VCaP (cell line): ENCODE data around the gene SORT1.

Source experiments
- H3K27ac ChIP-seq: fragments of 450-650 bp; 2 replicates; pipeline ENCODE4 v1.5.1; 2017
- CTCF ChIP-seq: fragments of 450-650 bp; conservative IDR thresholded peaks from 2 replicates; pipeline ENCODE4 v1.5.1; 2017; ENCODE audit warnings: mild to moderate bottlenecking, moderate library complexity

SORT1 gene

DNA sequence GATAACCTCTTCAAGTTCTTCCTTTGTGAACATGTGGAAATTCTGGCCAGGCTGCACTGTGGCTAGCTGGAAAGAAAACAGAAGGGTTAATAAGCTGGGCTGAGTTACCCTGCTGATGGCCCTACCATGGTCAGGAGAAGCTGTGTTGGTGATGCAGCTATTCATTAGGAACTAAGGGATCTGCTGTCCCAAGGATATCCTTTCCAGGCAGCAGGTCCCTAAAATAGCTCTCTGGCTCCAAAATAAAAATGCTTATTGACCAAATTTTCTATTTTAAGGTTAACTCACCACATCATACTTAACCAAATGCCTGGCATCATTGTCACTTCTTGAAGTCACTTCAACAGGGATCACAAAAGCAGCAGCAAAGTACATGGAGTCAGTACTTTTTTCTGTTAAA is 4.3 kb upstream of the SORT1 start:
- no peak for TF ChIP-seq CTCF
- H3K27ac ChIP-seq = no peak overlapping the region

- no peak for TF ChIP-seq CTCF
- no peak overlapping the region for H3K27ac ChIP-seq
Observed at GRCh38 chr1:109400035-109400655, 2.4 kb upstream of the SORT1 start.

GRCh38 chr1:109399326-109399957 is 1.7 kb upstream of the SORT1 start:
- H3K27ac ChIP-seq = peak overlapping the region; percentile 69
- TF ChIP-seq CTCF = peak; percentile 69

DNA sequence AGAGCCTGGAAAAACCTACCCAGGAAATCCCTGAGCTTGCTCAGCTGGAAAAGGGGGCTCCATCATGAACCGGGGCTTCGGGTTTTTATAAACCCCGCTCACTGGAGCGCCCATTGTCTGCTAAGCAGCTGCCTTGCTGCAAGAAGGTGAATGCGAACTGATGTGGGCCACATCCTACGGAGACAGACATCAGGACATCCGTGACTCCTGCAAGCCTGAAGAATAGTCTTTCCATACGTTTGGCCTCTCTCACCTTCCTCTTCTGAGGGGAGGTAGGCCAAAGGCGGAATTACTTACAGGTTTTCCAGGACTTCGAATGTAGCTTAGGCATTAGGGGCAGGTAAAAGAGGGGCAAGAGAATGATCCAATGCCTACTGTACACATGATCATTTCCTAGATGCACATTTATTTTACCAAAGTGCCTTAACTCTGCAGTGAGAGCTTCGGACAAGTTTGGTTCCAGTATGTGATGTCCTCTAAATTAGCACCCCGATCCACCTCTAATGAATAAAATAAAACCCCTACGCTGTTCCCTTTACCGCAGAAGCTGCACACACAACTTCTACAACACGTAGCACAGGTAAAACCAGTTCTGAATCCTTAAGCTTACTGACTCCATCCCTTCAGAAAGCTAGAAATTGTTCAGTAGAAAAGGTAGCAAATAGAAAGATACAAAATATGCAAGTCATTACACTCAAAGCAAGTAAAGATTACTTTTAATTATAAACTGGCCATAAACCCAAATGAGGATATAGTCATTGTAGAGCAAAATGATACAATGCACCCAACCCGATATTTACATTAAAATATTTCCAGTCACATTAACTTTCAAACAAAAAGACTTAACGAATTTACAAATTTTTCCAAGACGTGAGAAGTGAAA is 866 bp upstream of the SORT1 start:
- peak overlapping the region; percentile 69 for H3K27ac ChIP-seq

GRCh38 chr1:109396871-109397580 is 692 bp downstream of the SORT1 start:
- H3K27ac ChIP-seq = peak overlapping the region; percentile 69

More for the DNA sequence above, 866 bp upstream of the SORT1 start:
- no peak for TF ChIP-seq CTCF

DNA sequence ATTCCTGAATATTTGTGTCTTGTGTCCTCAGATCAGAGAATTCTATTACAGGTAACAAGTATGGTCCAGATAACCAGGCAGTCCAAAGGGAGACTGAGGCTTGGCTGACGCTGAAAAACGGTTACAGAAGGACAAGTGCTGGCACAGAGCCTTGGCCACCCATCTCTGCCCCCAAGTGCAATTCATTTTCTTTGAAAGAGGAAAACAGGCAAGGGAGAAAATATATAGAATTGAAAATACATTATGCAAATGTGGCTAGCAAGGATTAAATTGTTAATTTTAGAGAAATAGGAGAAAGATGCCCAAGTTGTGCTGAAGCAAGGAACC is 1.2 kb downstream of the SORT1 start:
- no peak for TF ChIP-seq CTCF
- H3K27ac ChIP-seq = peak overlapping the region; percentile 69

More at GRCh38 chr1:109396871-109397580, 692 bp downstream of the SORT1 start:
- no peak for TF ChIP-seq CTCF
